Suppressor macrophage treated with lipopolysaccharide for 1 hour (primary cell): ENCODE measurements around the gene HMGCL.
"Not testable (repeated sequence)": the region's sequence is repeated elsewhere in the genome, so short reads cannot be mapped to it uniquely, and the experiment has no call there.

Experiments used
- DNase-seq, 3 donors: peaks; one replicate each; pipeline ENCODE4 v3.0.0-alpha.2; 2020 to 2022

The HMGCL gene

GRCh38 chr1:23825076-23825761 is at the start of gene HMGCL:
HMGCL (minus strand) TSS chr1:23825429; CDS start chr1:23825415, 14 bp downstream.
- peak; percentile 94 to 97 (median 97) for DNase-seq

GRCh38 chr1:23872421-23872820 is 47.2 kb upstream of the HMGCL start:
- no peak for DNase-seq

GRCh38 chr1:23869051-23869450 is 43.8 kb upstream of the HMGCL start:
- peak; percentile 61 to 65 (median 65) for DNase-seq

GRCh38 chr1:23868557-23869016 is 43.4 kb upstream of the HMGCL start:
- DNase-seq, result no peak

GRCh38 chr1:23867895-23868556 is 42.8 kb upstream of the HMGCL start, which contains the start of gene FUCA1:
FUCA1 (minus strand) TSS chr1:23868290; CDS start chr1:23868286, 4 bp downstream.
- peak; percentile 93 to 95 (median 95) for DNase-seq

- DNase-seq, result no peak
These were observed 42.3 kb upstream of the HMGCL start for GRCh38 chr1:23867542-23867894.

- DNase-seq, result peak; percentile 73 to 84 (median 81)
These were observed 40.3 kb upstream of the HMGCL start for GRCh38 chr1:23865543-23865930.

GRCh38 chr1:23864801-23865542 is 39.7 kb upstream of the HMGCL start:
- DNase-seq, result no peak

- no peak for DNase-seq
These were observed 37.4 kb upstream of the HMGCL start for GRCh38 chr1:23862640-23863039.

GRCh38 chr1:23854568-23854967 is 29.3 kb upstream of the HMGCL start:
- no peak for DNase-seq

- DNase-seq, result not testable (repeated sequence)
These were observed 27.9 kb upstream of the HMGCL start for GRCh38 chr1:23853124-23853523.

GRCh38 chr1:23851406-23851805 is 26.2 kb upstream of the HMGCL start:
- DNase-seq, result not testable (repeated sequence)

GRCh38 chr1:23848673-23849616 is 23.7 kb upstream of the HMGCL start:
- DNase-seq, result no peak

- DNase-seq, result not testable (repeated sequence)
These were observed 22.4 kb upstream of the HMGCL start for GRCh38 chr1:23847482-23848095.

- DNase-seq, result no peak
These were observed 19.9 kb upstream of the HMGCL start for GRCh38 chr1:23845163-23845562.

GRCh38 chr1:23843644-23844043 is 18.4 kb upstream of the HMGCL start:
- DNase-seq, result no peak

GRCh38 chr1:23838401-23838866 is 13.2 kb upstream of the HMGCL start:
- DNase-seq, result peak; percentile 71 to 91 (median 85)

GRCh38 chr1:23837908-23838307 is 12.7 kb upstream of the HMGCL start:
- no peak for DNase-seq

- peak in 2 of 3 donors; percentile 22 to 24 for DNase-seq
These were observed 10.8 kb upstream of the HMGCL start for GRCh38 chr1:23836037-23836436.

- not testable (repeated sequence) for DNase-seq
These were observed 8.9 kb upstream of the HMGCL start for GRCh38 chr1:23834156-23834555.

GRCh38 chr1:23827717-23828116 is 2.5 kb upstream of the HMGCL start:
- no peak for DNase-seq

- not testable (repeated sequence) for DNase-seq
These were observed 1.4 kb upstream of the HMGCL start for GRCh38 chr1:23826590-23826989.
